Epithelial cell of esophagus (primary cell): Measurements from ENCODE around the gene ANXA11.
"Not testable (repeated sequence)": the region's sequence is repeated elsewhere in the genome, so short reads cannot be mapped to it uniquely, and the experiment has no call there.

Experiments used
- DNase-seq: peaks from one replicate; pipeline ENCODE4 v3.0.0; 2010; ENCODE audit warnings: low read depth
- H3K4me3 ChIP-seq: 2 replicates; pipeline ENCODE4 v1.5.1; 2011; ENCODE audit warnings: mild to moderate bottlenecking, low read length, control low read depth
- TF ChIP-seq, protein P1 (sequence below): IDR thresholded peaks from 2 replicates; pipeline ENCODE4 v1.5.1; 2011; ENCODE audit warnings: low read depth, mild to moderate bottlenecking, low read length, control low read depth, inconsistent platforms; ENCODE audit not compliant: insufficient read depth; ENCODE audit errors: missing control alignments

ANXA11 gene

GRCh38 chr10:80148166-80148805 lies 57.1 kb downstream of the ANXA11 start:
- no peak for DNase-seq
- TF ChIP-seq, protein P1, sequence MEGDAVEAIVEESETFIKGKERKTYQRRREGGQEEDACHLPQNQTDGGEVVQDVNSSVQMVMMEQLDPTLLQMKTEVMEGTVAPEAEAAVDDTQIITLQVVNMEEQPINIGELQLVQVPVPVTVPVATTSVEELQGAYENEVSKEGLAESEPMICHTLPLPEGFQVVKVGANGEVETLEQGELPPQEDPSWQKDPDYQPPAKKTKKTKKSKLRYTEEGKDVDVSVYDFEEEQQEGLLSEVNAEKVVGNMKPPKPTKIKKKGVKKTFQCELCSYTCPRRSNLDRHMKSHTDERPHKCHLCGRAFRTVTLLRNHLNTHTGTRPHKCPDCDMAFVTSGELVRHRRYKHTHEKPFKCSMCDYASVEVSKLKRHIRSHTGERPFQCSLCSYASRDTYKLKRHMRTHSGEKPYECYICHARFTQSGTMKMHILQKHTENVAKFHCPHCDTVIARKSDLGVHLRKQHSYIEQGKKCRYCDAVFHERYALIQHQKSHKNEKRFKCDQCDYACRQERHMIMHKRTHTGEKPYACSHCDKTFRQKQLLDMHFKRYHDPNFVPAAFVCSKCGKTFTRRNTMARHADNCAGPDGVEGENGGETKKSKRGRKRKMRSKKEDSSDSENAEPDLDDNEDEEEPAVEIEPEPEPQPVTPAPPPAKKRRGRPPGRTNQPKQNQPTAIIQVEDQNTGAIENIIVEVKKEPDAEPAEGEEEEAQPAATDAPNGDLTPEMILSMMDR: no peak
- H3K4me3 ChIP-seq: no peak overlapping the region

- TF ChIP-seq, protein P1: no peak
- no peak for DNase-seq
- H3K4me3 ChIP-seq: no peak overlapping the region
Measured at GRCh38 chr10:80146918-80147317, 58.4 kb downstream of the ANXA11 start.

DNA sequence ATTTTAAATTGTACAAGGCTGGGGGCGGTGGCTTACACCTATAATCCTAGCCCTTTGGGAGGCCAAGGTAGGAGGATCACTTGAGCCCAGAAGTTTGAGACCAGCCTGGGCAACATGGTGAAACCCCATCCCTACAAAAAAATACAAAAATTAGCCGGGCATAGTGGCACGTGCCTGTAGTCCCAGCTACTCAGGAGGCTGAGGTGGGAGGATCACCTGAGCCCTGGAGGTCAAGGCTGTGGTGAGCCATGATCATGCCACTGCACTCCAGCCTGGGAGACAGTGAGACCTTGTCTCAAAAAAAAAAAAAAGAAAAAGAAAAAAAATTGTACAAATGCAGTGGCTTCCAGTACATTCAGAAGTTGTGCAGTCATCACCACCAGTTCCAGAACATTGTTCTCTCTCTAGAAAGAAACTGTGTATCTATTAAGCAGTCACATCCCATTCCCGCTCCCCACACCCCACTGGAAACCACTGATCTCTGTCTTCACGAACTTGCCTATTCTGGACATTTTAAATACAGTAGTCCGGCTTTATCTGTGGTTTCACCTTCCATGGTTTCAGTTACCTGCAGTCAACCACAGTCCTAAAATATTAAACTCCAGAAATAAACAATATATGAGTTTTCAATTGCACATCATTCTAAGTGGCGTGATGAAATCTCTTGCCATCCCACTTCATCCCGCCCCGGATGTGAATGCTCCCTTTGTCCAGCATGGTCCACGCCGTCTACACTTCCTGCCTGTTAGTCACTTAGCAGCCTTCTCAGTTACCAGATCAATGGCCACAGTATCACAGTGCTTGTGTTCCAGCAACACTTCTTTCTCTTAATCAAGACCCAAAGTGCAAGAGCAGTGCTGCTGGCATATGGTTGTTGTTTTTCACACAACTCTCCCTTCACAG lies 59.7 kb downstream of the ANXA11 start:
- not testable (repeated sequence) for H3K4me3 ChIP-seq
- DNase-seq: peak; percentile 74

DNA sequence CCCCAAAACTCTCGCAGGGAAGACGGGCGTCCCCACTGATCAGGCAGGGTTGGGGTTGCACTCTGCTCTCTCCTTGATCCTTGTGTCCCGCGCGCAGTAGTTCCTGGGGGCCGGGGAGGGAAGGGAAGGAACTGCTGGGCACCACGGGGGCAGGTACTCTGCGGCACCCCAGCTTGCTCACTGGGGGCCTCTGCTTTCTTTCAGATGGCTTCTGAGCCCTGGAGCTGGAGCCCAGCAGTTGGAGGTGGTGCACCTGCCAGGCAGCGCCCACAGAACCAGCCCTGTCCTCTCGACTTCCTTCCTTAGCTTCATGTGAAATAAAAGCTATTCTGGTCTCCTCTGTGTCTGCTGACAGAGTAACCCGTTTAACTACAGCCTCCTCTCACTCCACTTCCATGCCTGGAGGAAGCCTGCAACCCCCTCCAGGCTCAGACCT lies 60.6 kb downstream of the ANXA11 start:
- no peak overlapping the region for H3K4me3 ChIP-seq
- TF ChIP-seq, protein P1: no peak
- no peak for DNase-seq

DNA sequence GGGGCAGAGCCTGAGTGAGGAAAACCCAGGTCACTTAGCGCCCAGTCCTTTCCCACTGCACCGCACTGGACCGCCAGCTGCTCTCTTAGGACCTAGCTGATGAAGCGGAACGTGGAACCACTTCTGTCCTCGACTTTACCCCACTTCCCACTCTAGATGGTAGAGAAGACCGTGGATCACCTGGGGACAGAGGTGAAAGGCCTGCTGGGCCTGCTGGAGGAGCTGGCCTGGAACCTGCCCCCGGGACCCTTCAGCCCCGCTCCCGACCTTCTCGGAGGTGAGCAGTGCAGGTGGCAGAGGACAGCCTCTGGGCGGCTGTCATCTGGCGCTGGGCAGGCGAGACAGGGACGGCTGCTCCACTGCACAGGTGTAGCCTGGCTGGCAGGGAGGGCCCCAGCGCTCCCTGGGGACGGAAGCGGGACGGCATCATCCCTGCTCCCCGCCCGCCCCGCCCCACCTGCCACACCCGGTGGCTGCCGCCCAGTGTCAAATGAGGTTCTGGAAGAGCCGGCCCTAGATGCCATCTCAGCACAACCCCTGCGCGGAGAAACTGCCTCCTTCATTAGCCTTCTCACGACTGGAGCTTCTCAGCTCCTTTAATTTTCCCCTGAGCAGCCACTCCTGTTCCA lies 61.2 kb downstream of the ANXA11 start:
- DNase-seq: peak; percentile 43
- H3K4me3 ChIP-seq: no peak overlapping the region
- TF ChIP-seq, protein P1: no peak

DNA sequence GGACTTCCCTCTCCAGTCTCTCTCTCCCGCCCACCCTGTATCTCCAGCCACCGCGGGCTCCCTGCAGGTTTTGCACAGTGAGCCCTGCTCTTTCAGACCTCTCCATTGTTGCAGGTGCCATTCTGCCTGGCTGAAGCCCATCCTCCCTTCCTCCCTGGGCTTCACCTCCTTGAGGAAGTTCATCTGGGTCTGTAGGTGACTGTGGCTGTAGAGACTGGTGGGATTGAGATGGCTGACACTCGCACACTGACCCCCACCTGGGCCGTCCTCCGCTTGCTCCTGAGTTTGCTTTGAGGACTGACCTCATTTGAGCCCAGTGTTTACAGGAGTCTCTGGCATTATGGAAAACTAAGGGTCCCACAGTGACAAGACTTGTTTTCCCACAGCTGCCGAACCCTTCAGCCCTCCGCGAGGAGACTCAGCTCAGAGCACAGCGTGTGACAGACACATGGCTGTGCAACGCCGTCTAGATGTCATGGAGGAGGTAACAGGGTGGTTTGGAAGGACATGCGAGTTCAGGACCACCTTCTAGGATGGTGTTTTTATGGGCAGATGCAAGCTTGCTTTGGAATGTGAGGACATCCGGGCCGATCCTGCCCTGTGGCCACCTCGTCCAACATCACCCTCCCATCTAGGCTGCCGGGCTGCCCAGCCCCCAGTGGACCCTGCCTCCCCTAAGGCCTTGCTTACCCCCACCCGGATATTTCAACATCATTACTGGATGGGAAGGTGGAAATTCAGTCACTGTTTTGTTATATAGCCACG lies 63.5 kb downstream of the ANXA11 start:
- TF ChIP-seq, protein P1: no peak
- H3K4me3 ChIP-seq: no peak overlapping the region
- no peak for DNase-seq
